Activated CD4-positive, alpha-beta T cell treated with anti-CD3 and anti-CD28 coated beads, Interleukin-2, Interleukin-6, amounts not matched to agents 100 ng/mL and 50 ng/mL, durations not matched to agents 16 hours and 8 hours (primary cell): ENCODE data around the gene SDK1.
"Not testable (repeated sequence)": the region's sequence is repeated elsewhere in the genome, so short reads cannot be mapped to it uniquely, and the experiment has no call there.

ENCODE experiments used
- DNase-seq: peaks from one replicate; pipeline ENCODE4 v3.0.0-alpha.2; 2020

Gene SDK1

GRCh38 chr7:4299431-4299830, 998.4 kb downstream of the SDK1 start:
- no peak for DNase-seq

GRCh38 chr7:4302203-4302905, 1001.3 kb downstream of the SDK1 start:
- no peak for DNase-seq

GRCh38 chr7:4307316-4308204, 1006.5 kb downstream of the SDK1 start:
- no peak for DNase-seq

GRCh38 chr7:4308205-4308590, 1007.1 kb downstream of the SDK1 start:
- DNase-seq: no peak

DNA sequence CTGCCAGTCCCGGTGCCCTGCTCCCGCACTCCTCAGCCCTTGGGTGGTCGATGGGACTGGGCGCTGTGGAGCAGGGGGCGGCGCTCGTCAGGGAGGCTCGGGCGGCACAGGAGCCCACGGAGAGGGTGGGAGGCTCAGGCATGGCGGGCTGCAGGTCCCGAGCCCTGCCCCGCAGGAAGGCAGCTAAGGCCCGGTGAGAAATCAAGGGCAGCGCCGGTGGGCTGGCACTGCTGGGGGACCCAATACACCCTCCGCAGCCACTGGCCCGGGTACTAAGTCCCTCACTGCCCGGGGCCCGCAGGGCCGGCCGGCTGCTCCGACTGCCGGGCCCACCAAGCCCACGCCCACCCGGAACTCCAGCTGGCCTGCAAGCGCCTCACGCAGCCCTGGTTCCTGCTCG, 1012.9 kb downstream of the SDK1 start:
- not testable (repeated sequence) for DNase-seq

DNA sequence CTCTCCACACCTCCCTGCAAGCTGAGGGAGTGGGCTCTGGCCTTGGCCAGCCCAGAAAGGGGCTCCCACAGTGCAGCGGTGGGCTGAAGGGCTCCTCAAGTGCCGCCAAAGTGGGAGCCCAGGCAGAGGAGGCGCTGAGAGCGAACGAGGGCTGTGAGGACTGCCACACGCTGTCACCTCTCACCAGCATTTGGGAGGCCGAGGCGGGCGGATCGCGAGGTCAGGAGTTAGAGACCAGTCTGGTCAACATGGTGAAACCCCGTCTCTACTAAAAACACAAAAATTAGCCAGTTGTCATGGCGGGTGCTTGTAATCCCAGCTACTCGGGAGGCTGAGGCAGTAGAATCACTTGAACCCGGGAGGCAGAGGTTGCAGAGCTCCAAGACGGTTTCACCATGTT, 1013.3 kb downstream of the SDK1 start:
- not testable (repeated sequence) for DNase-seq
